GDM1 (cell line): ENCODE measurements around the gene GABBR1.
"Not testable (repeated sequence)": the region's sequence is repeated elsewhere in the genome, so short reads cannot be mapped to it uniquely, and the experiment has no call there.

Experiments used
- DNase-seq: peaks from one replicate; lab custom pipeline; 2025; lab: John Stamatoyannopoulos, UW

Gene GABBR1

DNA sequence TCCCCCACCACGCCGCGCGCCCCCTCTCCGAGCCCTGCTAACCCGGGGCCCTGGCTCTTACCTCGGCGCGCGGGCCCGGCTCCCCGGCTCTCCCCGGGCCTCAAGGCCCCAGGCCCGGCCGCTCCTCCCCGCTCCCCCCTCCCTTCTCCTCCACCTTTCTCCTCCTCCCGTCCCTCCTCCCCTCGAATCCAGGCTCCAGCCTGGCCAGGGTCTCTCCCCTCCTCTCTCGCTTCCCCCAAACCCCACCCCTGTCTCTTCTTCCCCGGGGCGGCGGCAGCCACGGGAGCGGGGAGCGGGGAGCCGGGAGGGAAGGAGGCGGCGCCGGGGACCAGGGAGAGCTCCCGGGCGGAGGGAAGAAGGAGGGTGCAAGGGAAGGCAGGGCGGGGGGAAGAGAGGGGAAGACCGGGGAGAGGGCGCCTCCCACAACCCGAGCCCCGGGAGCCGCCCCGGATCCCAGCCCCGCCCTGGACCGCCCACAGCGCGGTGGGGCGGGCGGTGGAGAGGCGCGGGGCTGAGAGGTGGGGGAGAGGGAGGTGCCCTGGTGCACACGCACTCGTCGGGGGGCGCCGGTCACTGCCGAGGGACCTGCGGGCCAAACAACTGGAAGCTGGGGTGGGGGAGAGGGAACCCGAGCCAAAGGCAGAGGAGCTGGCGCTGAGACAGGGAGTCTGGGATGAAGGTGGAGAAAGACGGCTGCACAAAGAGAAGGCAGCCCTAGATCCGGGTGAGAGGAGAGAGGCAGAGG, at the start of gene GABBR1:
Gene GABBR1, minus strand, starts transcription at position 395 of the 745 bp plus-strand sequence. CDS start 798 bp downstream, outside the sequence.
- peak; percentile 56 for DNase-seq

DNA sequence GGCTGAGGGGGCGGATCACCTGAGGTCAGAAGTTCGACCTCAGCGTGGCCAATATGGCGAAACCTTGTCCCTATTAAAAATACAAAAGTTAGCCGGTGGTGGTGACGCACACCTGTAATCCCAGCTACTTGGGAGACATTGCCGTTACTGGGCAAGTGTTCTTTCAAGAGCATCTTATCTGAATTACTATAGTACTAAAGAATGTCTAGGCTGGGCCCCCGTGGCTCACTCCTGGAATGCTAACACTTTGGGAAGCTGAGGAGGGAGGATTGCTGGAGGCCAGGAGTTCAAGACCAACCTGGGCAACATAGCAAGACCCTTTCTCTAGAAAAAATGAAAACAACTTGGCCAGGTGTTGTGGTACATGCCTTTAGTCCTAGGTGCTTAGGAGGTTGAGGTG, 48.8 kb upstream of the GABBR1 start:
- no peak for DNase-seq

DNA sequence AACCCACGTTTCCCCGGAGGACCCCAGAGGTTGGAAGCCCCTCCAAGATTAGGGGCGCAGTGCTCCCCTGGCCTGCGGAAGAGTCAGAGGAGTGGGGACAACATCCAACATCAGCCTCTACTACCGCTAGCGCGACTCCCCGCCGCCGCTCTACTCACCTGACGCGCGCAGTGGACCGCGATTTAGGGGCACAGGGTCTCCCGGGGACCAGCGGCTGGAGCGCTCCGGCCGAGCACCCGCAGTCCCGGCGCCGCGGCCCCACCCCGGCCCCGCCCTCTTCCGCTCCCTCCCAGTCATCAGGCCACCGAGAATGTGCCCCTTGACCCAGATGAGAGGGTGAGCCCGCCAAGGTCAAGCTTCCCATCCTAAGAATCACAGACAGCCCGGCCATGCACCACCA, 47.9 kb upstream of the GABBR1 start, which contains the start of gene ZFP57:
Gene ZFP57, minus strand, starts transcription at position 249 of the 400 bp plus-strand sequence. CDS start 4,149 bp downstream, outside the sequence.
- no peak for DNase-seq

DNA sequence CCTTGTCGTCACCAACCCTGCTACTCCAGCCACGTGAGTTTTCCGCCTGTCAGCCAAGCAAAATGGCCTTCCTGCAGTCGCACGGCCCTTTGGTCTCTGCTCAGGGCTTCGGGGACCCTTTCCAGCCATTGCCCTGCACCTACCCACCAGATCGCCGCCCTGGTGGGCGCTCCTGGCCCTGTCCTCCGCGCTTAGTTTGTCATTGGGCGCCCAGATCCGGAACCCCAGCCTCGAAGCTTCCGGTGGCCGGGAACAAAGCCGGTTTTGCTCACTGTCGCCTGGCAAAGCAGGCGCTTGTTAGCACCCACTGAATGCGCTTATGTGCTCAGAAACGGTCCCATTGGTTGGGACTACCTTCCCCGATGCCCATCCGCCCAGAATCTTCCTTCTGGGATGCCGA, 47.4 kb upstream of the GABBR1 start:
- DNase-seq: no peak

DNA sequence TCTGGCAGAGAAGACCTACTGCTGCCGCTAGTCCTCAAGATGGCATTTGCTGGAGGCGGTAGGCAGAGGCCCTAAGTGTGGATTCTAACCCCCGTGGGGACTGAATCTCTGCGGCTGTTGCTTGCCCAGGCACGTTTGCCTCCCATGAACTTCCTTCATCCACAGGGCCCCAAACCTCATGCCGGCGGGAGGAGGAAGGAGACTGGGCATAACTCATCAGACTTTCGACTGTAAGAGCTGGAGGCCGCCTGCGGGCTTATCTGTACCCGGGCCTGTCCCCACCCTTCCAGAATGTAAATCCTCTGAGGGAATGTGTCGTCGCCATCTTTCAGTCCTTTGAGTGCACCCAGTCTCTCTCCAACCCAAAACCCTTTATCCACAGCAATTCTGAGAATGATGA, 47.0 kb upstream of the GABBR1 start:
- no peak for DNase-seq

DNA sequence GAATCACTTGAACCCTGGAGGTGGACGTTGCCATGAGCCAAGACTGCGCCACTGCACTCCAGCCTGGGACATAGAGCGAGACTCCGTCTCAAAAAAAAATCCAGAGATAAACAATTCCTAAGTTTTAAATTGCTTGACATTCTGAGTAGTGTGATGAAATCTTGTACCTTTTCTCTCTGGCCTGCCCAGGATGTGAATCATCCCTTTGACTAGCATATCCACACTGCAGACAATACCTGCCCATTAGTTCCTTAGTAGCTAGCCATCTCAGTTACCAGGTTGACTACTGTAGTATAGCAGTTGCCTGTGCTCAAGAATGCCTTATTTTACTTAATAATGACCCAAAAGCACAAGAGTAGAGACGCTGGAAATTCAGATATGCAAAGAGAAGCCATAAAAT, 45.1 kb upstream of the GABBR1 start:
- no peak for DNase-seq

DNA sequence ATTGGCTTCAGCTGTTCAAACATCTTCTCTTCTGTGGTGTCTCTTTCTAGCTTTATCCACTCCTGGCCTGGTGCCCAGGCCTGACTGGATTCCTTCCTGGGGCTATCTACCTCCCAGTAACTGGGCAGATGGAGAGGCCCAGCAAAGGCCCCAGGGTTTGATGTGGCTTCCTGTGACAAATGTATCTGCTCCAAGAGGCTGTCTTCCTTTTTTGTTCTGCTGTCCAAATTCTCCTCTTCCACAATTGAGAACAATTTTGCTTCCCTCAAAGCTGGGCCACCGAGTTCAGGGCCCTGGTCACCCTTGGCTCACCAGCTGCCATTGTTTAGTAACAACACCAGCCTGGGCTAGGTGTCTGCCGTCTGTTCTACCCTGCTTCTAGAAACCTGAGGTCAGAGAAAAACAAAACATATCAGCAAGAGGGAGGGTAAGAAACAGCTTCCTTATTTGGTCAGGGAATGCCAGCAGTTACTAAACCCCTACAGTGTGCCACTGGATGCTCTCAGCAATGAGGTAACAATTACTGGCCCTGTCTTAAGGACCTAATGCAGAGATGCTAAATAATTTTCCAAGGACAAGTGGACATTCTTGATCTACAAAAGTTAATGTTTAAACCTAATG, 44.1 kb upstream of the GABBR1 start:
- no peak for DNase-seq

DNA sequence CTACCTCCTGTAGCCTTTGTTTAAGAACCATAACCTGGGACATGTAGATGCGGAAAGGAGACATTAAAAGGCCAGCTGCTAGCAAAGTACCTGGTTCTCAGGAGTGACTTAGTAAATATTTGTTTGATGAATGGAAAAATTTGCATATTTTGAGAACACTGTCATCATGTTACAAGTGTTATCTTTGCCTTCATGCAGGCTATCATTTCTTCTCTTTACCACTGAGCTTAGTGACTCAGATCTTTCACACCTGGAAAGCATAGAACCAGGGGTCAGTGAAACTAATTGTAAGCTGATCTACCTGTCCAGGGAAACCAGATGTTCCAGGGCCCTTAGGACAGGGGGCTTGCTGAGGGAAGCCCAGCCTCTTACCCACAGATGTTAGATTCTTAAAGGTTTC, 42.6 kb upstream of the GABBR1 start:
- no peak for DNase-seq

DNA sequence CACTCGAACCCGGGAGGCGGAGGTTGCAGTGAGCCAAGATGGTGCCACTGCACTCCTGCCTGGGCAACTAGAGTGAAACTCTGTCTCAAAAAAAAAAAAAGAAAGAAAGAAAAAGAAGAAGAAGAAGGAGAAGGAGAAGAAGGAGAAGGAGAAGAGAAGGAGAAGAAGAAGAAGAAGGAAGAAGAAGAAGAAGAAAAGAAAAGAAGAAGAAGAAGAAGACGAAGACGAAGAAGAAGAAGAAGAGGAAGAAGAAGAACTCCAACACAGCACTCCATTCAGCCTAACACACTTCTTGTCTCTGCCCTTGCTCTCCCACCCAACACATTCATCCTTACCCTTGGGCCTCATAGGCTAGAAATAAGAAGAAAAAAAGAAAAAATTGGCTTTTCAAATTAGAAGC, 41.0 kb upstream of the GABBR1 start:
- DNase-seq: no peak

DNA sequence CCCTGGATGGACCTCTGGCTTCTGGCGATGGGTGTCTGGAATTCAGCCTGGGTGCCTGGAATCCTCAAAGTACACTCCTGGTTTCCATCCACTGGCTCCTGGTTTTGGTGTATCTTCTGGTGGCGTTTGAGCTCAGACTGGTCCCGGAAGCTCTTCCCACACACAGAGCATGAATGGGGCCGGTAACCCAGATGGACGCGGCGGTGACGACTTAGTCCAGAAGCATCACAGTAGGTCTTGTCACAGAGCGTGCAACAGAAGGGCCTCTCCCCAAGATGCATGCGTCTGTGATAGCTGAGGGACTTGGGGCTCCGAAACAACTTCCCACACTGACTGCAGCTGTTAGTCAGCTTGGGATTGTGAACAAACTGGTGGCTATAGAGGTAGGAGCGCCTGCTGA, 40.2 kb upstream of the GABBR1 start:
- DNase-seq: no peak

DNA sequence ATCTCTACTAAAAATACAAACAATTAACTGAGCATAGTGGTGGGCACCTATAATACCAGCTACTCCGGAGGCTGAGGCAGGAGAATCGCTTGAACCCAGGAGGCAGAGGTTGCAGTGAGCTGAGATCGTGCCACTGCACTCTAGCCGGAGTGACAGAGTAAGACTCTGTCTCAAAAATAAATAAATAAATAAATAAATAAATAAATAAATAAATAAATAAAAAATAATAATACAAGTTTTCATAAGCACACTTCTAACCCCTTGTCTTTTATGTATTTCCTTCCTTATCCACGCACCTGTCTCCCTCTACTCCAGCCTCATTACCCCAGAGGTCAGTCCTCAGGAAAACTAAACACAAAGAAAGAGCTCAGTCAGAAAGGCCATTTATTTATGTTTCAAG, 39.1 kb upstream of the GABBR1 start:
- DNase-seq: not testable (repeated sequence)

DNA sequence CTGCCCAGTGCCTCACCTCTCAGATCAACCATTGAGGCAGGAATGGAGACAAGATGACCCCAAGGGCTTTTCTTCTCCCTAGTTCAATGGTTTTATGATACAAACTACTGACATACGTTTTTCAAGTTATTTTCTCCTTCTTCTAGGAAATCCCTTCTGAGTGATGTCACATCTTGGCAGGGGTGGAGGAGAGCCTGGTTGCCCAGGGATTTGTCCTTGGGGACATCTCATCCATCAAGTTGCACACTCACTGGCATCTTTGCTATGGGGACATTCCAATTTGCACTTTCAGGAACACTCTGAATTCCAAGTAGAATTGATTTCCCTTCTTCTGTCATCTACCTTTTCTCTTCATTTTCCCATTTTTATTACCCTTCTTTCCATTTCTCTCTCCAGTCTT, 38.0 kb upstream of the GABBR1 start:
- DNase-seq: no peak

DNA sequence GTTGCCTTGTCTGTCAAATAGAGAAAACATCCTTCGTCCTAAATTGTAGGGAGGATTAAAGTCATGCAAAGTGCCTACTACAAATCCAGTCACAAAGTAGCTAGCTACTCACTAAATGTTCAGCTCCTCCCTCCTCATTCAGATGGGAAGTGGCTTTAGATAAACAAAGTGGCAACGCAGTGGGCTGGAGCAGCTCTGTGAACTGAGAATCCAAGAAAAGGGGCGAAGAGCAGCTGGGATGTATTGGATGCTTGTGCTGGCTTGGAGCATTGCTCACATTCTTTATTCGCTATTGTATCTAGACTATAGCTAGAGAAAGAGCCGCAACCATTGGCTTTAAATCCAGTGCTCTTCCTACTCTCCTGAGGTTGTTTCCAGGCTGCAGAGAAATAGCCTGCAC, 34.2 kb upstream of the GABBR1 start:
- no peak for DNase-seq

DNA sequence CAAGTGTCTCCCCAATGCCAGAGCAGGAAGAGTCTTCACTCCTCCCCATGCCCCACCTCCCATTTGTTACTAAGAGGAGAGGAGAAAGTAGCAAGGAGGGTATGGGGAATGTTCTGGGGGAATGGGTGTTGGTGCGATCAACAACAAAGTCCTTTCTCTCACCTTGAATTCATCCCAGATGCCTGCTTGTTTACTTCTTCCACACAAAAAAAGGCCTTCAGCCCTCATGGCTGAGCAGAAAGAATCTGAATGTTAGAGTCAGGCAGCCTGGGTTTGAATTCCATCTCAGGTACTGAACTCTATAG, 33.8 kb upstream of the GABBR1 start:
- DNase-seq: no peak

DNA sequence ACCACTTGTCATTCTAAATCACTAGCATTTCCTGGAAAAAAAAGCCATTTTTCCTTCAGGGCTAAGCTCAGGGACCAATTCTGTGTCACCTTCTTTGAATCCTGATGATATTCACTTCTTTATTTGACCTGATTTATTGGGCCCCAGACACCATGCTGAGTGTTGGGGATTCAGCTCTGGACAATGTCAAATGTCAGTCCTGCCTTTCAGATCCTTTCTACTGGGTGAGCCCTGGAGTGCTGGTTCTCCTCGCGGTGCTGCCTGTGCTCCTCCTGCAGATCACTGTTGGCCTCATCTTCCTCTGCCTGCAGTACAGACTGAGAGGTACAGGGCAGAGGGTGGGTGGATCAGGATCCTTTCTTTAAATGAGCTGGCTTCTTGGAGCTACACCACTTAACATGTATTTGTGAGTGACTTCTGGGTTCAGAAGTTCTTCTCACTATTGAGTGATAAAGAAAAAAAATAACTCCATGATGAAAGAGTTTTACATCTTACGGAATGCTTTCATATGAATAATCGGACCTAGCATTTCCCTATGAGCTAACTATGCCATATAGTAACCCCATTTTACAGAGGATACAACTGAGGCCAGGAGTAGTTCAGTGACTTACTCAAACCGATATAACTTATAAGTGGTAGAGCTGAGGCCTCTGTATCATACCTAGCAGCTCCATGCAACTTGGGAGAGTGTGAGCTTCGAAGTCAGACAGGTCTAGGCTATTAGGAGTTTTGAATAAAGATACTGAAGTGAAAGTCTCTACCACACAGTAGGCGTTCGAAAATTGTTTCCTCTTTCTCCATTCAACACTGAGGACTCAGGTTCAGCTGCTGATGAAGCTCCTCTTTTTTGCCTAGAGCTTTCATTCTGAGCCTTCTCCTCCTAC, 33.2 kb upstream of the GABBR1 start:
- DNase-seq: no peak

DNA sequence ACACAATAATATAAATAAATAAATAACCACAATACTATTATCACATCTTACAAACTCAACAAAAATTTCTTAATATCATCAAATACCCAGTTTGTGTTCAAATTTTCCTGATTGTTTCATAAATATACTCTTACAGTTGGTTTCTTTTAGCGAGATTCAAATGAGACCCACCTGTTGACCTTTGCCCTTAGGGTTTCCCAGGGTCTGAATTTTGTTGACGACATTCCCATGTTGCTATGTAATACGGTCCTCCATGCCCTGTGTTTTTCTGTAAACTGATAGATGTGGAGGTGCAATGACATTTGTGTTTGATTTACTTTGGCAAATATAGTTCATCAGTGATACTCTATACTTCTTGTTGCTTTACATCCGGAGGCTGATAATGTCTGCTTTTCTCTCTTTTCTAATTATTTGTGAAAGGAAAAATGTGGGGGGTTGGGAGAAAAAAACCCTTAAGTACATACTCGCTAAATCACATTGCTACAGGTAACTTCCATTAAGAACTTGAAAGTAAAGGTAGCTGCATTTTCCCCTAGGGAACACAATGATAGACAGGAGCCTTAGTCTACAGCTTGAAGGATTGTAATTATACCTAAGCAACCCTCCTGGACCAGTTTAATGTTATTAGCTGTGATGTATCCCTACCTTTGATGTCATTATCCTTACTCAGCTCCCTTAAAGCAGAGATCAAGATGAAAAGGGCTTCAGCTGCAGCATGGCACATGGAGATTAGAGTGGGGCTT, 30.5 kb upstream of the GABBR1 start:
- DNase-seq: no peak

DNA sequence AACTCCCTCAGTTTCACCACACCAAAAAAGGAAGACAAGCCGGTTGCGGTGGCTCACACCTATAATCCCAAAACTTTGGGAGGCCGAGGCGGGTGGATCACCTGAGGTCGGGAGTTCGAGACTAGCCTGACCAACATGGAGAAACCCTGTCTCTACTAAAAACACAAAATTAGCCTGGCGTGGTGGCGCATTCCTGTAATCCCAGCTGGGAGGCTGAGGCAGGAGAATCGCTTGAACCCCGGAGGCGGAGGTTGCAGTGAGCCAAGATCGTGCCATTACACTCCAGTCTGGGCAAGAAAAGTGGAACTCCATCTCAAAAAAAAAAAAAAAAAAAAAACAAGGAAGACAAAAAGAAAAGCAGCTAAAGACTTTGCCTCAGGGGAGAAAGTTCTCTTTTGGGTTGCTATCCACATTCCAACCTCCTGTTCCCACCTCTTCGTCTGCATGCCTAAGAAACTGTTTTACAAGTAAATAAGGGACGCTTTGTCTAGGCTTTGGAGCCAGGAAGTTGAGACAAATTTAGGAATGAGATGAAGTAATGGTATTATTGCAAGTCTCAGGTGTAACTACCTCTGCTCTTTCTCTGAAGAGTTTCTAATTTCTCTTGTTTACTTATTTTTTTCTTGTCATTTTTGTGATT, 28.6 kb upstream of the GABBR1 start:
- DNase-seq: not testable (repeated sequence)

DNA sequence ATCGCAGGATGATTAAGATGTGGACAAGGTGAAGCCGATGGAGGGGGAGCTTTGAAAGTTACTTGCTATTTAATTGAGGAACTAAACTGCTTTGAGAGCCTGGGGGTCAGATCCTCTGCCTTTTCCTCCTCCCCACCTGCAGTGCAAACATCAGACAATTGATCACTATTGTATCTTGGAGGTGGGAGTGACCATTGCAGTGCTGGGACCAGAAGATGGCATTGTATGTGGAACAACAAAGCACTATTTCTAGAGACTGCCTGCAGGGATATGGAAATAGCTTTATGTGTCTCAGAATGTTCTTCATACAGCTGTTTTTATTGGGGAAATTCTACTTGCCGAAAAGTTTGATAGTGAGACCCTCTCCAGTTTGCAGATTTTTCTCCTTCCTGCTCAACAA, 28.1 kb upstream of the GABBR1 start:
- DNase-seq: no peak

DNA sequence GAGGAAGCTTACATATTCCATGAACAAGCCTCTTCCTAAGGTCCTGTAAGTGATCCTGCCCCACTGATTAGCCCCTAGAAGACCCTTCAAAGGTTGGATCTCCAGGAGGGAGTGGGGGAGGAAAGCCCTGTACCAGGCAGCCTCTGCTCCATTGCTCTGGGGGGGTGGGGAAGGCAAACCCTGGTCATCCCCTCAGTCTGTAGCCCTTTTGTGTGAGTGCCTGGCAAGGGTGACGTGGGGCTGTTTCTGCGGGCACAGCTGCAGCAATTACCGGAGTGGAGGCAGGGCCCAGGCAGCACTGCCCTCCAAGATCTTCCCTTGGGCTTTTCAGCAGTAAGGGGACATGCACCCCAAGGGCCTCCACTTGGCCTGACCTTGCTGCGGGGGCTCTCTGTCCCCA, 23.8 kb upstream of the GABBR1 start, which contains the start of gene MOG:
Gene MOG, plus strand, starts transcription at position 295 of the 400 bp plus-strand sequence. CDS start 118 bp downstream, outside the sequence.
- no peak for DNase-seq

DNA sequence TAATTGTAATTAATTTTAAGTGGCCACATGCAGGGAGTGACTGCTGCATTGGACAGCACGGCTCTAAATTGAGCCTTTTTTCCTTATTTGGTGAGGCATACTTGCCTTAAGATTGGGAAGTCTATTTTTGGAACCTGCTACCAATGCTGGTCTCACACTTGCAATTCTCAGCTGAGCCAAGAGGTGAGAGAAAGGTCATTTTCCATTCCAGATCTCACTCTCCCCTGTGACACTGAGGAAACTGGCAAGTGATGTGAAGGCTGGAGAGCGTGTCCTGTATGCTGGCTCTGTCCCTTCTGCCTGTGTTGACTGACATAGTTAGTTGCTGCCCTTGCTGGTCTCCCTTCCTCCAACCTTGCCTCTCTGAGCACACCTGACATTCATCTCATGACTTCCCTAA, 23.2 kb upstream of the GABBR1 start:
- DNase-seq: no peak

DNA sequence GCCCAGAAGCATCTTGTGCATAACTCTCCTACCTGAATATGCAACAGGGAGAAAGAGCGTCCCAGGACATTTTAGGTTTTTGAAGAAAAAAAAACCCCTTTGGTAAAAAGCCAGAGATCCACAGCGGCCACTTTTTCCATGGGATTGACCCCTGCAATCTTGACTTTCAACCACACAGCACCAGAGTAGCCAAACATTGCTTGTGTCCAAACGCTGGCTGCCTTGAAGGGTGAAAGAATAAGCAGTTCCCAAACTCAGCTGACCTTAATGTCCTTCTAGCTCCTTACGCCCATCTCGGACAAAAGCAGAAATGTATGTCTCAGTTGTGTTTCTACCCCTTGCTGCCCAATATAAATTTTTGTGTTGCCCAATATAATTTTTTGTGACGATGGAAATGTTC, 22.7 kb upstream of the GABBR1 start:
- DNase-seq: no peak
